Fibroblast of skin of scalp (primary cell): ENCODE measurements around the gene WDR64.
"Not testable (repeated sequence)": the region's sequence is repeated elsewhere in the genome, so short reads cannot be mapped to it uniquely, and the experiment has no call there.

Experiments used
- DNase-seq: peaks from one replicate; pipeline ENCODE4 v3.0.0-alpha.2; 2013

Gene WDR64

DNA sequence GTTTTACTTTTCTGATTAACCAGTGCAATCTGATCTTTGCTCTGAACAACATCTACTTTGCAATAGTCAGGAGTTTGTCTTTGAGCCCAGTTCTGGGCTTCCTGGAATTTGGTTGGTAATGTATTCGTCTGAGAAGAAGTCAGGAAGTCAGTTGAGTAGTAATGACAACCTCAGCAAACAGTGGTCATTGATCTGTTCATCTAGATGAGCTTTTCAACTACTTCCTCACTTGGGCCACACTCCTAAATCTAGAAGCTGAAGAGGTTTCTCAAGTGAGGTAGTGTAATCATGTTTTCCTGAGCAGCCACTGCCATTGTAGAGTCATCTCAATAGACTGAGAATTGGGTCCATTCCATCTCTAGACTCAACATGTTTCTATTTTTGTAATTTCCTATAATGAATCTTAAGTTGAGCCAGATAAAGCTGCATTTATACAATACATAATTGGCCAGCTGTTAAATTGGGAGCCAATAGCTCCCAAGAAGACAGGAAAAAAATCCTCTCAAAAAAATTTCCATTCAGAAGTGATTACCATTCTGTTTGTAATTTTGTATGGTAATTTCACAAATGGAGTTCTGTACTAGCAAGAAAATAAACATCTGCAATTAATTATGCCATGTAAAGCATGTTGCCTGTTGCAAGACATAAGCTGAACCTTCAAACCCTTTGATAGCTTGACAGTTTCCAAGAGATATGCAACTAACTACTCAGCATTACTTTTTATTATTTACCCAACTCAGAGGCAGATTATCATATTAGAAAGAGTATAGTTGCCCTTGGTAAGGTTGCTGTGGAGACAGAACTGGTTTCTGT lies 49.6 kb downstream of the WDR64 start:
- no peak for DNase-seq

DNA sequence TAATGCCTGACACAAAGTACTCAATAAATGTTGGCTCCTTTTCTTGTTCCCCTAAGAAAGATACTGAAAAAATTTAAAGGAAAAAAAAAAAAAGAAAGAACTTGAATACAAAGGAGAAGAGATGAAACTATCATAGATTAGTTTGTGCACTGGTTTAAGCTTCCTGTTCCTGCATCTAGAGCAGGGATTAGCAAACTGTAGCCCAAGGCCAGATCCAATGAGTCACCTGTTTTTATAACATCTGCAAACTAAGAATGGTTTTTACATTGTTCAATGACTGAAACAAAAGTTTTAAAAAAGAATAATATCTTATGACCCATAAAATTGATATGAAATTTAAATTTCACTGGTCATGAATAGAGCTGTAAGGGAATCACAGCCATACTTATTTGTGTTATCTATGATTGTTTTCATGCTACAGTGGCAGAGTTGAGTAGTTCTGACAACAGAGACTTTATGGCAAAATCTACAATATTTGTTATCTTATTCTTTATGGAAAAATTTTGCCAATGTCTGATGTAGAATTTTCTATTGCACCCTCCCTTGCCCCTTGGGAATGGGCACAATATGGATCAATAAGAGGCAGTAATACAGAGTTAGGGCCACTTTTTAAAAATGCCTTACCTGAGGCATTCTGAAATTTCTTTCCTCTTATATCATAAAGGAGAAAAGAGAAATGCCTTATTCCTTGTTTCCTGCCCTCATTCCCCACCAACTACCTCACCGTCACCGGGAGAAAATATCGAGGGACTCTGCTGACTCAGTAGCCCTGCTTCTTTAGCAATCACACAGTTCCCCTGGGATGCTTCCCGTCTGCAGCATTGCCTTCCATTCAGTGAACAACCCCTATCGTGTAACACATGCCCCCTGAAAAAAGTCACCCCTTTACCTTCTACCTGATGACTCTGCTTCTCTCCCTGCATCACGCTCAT lies 50.6 kb downstream of the WDR64 start:
- peak; percentile 29 for DNase-seq

- not testable (repeated sequence) for DNase-seq
These were observed 51.7 kb downstream of the WDR64 start for GRCh38 chr1:241703739-241704138.

DNA sequence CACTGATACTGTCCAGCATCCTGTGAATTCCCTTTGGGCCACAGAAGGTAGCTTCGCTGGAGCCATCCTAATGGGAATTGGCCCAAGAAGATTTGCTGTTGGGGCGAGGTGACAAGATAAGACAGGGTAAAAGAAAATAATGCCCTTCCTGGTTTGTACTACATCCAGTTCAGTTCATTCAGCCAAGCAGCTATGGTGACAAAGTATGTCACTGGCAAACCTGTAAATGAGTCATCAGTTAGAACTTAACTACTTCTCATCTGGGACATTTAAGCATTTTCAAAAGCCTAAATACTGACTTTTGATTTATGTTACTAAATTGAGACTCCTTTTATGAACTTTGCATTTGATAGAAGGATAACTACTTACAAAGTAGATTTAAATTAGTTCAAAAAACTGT lies 54.2 kb downstream of the WDR64 start:
- DNase-seq = no peak

DNA sequence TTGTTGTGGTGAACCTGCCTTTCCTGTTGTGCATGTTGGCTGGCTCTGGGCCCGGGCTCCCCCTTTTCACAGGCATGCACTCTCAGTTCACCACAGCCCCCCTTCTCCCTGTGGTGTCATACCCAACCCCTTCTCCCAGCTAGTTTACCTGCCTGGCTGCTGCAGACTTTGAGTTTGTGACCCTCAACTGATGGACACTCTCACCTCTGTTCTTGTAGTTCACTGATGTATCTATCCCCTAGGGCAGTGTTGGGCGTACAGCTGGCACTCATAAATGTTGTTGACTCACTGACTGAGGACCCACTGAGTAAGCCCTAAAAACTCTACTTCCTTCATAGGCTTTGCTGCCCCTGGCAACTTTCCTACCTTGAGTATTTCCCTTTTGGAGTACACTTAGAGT lies 54.9 kb downstream of the WDR64 start:
- peak; percentile 53 for DNase-seq

DNA sequence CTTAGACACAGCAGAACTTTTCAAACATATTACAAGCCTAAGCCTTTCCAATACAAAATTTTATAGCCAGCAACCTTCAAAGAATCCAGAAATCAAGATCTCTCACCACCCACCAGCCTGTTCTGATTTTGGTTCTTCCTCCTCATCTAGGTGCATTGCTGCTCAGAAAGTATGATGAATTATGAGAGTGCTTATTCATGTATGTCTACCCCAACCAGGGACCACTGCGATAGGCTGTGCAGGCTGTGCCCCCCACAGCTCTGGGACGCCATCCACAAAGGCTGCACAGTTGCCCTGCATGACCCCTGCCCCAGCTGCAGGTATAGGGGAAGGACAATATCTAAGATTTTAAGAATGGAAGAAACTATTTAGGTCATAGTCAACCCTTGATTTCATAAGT lies 55.4 kb downstream of the WDR64 start:
- DNase-seq = no peak

DNA sequence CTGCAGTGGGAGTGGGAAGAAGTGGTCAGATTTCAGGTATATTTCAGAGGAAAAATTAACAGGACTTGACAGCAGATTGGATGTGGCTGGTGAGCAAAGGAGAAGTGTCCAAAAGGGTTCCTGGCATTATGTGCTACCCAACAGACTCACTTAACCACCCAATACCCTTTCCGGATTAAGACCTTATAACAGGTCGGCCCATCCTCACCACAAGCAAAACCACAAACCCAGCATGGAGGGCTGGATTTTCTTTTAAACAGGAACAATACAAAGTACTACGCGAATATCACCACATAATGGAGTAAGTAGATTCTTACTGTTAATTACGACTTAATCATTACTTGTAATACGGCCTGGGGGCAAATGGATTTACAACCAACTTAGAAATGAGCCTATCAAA lies 59.2 kb downstream of the WDR64 start:
- DNase-seq = no peak

DNA sequence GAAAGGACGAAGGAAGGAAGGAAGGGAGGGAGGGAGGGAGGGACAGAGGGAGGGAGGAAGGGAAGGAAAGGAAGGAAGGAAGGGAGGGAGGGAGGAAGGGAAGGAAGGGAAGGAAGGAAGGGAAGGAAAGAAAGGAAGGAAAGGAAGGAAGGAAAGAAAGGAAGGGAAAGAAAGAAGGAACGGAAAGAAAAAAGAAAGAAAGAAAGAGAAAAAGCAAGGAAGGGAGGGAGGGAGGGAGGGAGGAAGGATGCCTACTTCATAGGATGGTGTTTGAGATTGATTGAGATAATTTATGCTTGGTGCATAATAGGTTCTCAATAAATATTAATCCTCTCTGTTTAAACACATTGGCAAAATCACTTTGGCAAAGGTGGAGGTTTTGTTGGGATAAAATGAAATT lies 61.2 kb downstream of the WDR64 start:
- no peak for DNase-seq

DNA sequence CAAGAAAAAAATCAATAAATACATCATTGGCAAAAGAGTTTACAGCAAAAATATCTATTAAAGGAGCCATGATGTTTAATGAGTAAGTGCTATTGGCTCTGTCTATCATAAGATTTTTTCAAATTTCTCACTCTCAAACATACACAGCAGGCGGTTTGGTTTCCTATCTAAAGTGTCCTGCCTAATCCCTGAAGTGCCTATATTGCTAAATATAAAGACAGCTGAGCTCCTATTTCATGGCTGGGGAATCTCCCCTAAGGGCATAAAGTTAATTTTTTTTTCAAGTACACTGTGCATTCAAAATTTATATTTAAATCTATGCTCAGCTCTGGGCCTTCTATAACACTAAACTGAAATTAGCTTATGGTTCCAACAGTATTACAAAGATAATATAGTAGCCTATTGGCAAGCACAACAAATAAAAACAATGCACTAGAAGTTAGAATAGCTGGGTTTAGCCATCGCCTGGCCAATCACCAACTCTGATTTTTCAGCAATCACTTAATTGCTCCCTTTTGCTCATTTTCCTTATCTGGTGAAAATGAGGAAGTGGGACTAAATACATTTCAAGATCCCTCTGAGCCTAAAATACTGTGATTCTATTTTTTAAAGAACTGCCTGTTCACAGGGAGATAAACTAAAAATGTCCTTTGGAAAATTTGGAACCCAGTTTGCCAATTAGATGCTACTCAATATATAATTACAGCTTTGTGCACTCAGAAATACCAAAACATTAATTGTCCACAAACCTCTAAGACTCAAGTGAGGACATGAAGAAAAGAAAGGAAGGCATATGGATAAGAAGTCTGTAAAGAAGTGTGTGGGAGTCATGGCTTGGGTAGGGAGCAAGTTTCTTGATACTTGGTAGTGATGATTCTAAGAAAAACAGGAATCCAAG lies 62.5 kb downstream of the WDR64 start:
- no peak for DNase-seq

- no peak for DNase-seq
These were observed 63.4 kb downstream of the WDR64 start for GRCh38 chr1:241715435-241715834.

DNA sequence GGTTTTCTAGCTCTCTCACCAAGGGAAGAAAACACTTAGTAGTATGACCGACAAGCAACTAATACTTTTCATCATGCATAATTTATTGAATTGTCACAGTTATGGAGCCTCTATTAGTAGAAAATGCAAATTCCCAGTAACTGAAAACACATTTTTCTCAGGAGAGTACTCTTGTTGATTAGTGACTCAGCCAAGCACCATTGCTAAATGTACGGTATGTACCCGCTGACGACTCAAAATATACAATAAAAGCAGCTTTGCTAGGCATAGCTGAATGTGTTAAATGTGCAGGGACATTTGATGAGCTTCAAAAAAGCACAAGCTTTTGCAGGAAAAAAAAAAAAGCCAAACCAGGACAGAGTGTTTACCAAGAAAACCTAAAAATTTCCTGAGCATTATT lies 63.9 kb downstream of the WDR64 start:
- DNase-seq = peak; percentile 6

DNA sequence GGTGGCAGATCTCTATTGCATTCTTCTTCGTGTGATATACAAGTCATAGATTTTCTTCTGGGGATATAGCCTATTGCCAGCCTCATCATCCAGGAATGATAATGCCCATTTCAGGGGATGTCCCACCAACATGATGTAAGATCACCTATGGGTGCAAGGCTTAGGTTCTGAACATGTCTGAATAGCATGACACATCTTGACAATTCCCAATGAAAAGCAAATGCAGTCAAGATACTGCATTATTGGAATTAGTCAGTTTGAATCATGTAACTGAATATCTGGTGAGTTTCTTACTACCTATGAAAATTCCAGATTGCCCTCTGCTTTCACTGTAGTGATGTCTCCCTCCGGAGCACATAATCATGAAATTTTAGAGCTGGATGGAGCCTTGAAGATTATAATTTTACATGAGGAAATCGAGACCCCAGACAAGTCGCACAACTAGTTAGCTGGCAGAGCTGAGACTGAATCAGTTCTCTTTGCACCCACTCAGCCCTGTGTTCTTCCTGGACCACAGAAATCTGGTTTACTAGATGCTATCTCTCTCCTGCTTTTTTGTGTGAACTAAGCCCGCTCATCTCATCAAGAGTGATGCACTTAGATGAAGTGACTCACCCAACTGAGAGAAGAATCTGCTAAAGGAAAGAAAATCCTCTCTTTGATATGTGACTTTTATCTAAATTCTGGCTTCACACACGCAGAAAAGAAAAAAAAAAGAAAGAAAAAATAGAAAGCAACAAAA lies 65.0 kb downstream of the WDR64 start:
- no peak for DNase-seq

GRCh38 chr1:241717975-241718374 lies 65.9 kb downstream of the WDR64 start:
- DNase-seq = no peak

GRCh38 chr1:241721011-241721410 lies 68.9 kb downstream of the WDR64 start:
- no peak for DNase-seq

DNA sequence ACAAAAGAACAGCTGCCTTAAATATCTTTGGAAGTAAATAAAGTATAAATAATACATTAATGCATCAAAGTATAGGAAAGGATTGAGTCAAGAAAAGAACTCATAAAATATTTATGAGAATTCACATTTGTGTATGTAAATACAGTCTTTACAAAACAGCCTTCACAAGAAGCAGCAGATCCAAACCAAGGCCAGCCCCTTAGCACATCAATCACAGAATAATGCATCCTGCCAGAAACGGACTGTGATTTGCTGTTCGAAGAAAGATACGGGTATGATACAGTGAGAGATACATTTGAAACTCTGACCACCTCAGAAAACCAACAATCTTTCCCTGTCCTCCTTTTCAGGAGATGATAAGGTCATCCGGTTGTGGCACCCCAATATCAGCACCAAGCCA lies 70.9 kb downstream of the WDR64 start:
- no peak for DNase-seq

DNA sequence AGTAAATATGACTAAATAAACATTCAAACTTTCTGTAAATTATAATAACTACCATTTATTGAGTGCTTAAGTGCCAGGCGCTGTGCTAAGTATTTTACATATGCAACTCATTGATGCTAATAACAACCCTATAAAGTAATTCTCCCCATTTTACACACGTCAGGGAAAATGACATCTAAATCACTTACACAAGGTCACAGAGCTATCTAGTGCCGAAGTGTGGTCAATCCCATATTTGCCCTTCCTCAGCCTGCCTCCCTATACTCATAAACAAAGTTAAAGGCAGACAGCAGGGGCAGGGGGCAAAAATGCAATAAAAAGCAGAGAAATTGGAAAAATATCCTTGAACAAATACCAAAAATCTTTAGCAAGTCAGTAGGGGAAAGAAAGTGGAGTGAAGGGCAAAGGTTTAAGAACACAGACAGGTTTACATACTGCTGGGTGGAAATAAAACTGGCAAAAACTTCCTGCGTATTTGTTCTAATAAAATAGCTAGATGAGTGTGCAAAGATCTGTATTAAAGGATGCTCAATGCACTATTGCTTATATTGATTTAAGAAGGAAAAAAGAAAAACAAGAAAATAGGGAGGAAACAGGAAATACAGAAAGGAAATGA lies 72.8 kb downstream of the WDR64 start:
- DNase-seq = no peak

GRCh38 chr1:241730031-241730430 lies 78.0 kb downstream of the WDR64 start:
- no peak for DNase-seq

DNA sequence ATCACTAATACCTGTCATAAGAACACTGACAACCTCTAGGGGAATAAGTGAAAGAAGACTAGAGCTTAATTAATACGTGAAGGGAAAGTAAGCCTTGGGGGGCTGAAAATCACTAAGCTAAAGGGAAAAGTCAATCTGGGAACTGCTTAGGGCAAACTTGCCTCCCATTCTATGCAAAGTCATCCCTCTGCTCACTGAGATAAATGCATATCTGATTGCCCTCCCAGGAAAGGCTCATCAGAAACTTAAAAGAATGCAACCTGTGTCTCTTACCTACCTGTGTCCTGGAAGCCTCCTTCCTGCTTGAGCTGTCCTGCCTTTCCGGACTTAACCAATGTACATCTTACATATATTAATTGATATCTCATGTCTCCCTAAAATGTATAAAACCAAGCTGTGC lies 81.8 kb downstream of the WDR64 start:
- no peak for DNase-seq

DNA sequence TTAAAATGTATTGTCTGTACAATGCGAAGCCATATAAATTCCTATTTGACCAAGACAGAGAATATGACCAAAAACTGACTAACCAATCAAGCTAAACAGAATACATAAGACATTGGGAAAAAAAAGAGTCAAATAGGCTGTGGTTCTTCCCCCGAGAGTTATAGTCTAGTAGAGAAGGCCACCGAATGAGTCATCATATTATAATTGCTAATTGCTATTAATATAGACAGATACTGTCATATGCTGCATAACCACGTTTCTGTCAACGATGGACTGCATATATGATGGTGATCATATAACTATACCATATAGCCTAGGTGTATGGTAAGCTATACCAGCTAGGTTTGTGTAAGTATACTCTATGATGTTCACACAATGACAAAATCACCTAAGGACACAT lies 82.5 kb downstream of the WDR64 start:
- no peak for DNase-seq

DNA sequence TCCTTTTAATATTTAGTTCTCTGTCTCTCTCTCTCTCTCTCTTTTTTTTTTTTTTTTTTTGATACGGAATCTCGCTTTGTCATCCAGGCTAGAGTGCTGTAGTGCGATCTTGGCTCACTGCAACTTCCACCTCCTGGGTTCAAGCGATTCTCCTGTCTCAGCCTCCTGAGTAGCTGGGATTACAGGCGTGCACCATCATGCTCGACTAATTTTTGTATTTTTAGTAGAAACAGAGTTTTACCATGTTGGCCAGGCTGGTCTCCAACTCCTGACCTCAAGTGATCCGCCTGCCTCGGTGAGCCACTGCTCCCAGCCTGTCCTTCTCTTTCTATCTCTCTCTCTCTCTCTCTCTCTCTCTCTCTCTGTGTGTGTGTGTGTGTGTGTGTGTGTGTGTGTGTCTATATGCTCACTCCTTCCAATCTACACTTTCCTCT lies 83.4 kb downstream of the WDR64 start:
- DNase-seq = not testable (repeated sequence)

DNA sequence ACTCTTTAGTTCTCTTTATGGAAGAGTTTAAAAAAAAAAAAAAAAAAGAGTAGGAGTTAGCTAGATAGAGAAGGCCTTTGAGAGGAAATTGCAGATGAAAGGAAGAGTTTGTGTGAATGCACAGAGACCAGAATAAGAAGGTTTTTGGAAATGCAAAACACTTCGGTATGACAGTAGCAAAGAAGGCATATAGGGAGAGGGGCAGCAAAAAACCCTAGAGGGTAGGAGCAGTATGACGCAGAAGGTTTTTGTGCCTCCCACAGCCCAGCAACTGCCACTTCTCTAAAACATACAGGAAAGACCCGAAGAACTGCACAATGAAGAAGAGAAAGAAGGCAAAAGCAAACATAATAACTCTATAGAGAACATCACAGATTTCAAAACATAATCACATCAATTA lies 84.3 kb downstream of the WDR64 start:
- no peak for DNase-seq
